Measurements from ENCODE around the gene DACH1. TPM values are rescaled to one million over a fixed set of nuclear protein-coding genes. Genes with fewer than 3 reads are reported as not detected.
"Not testable (repeated sequence)": the region's sequence is repeated elsewhere in the genome, so short reads cannot be mapped to it uniquely, and the experiment has no call there.

Gene DACH1
- total and polyA plus RNA-seq, 2 experiments from 2014 or later = 1.3 to 6.5 TPM

DNA sequence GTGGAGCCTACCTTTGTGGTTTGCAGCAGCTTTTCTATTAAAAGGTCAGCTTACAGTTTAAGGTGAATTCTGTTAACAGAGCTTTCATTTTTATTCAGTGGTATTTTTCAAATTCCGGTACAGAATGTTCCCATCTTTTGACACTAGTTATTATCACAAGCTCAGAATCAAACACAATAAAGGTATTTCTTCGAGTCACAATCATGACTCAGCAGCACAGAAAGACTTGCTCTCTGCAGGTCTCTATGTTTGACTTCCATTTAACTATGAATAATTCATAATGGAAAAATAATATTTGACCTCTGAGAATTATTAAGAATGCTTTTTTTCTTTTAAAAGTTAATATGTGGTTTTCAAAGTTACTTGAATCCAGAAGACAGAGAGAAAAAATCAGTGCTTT is 28.2 kb downstream of the DACH1 start:
- no peak overlapping the region for H3K4me2 ChIP-seq
- no peak for DNase-seq (ENCODE audit: low spot score)
- no peak for TF ChIP-seq EZH2phosphoT487 (IDR thresholded peaks at IDR 0.05; ENCODE audit: low read depth, severe bottlenecking, unreplicated experiment)
- TF ChIP-seq EZH2 (IDR thresholded peaks at IDR 0.05; ENCODE audit: borderline replicate concordance) = no peak
- TF ChIP-seq, protein P1, sequence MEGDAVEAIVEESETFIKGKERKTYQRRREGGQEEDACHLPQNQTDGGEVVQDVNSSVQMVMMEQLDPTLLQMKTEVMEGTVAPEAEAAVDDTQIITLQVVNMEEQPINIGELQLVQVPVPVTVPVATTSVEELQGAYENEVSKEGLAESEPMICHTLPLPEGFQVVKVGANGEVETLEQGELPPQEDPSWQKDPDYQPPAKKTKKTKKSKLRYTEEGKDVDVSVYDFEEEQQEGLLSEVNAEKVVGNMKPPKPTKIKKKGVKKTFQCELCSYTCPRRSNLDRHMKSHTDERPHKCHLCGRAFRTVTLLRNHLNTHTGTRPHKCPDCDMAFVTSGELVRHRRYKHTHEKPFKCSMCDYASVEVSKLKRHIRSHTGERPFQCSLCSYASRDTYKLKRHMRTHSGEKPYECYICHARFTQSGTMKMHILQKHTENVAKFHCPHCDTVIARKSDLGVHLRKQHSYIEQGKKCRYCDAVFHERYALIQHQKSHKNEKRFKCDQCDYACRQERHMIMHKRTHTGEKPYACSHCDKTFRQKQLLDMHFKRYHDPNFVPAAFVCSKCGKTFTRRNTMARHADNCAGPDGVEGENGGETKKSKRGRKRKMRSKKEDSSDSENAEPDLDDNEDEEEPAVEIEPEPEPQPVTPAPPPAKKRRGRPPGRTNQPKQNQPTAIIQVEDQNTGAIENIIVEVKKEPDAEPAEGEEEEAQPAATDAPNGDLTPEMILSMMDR (IDR thresholded peaks at IDR 0.05; ENCODE audit: poor library complexity) = no peak
- no peaks in the 10 kb centered on the region for H3K4me1 ChIP-seq (ENCODE audit: insufficient read depth)
- H4K20me1 ChIP-seq (ENCODE audit: insufficient read depth, poor library complexity, severe bottlenecking) = no peaks in the 10 kb centered on the region
- H3K4me3 ChIP-seq = no peak overlapping the region
- no peaks in the 10 kb centered on the region for H3K36me3 ChIP-seq (replicated peaks; ENCODE audit: insufficient read depth, low read depth)
- H3K9me2 ChIP-seq (replicated peaks; ENCODE audit: insufficient read depth) = no peaks in the 10 kb centered on the region
- H3K27ac ChIP-seq = no peak overlapping the region
- 80% methylated on average over 2 of the region's 2 CpGs for WGBS (ENCODE audit: low lambda C conversion rate, missing lambda C conversion rate)
- no peaks in the 10 kb centered on the region for H3K27me3 ChIP-seq
- H2AFZ ChIP-seq = no peak overlapping the region
- H3K79me2 ChIP-seq = no peaks in the 10 kb centered on the region
- no peaks in the 10 kb centered on the region for H3K9me3 ChIP-seq (ENCODE audit: low read depth)

DNA sequence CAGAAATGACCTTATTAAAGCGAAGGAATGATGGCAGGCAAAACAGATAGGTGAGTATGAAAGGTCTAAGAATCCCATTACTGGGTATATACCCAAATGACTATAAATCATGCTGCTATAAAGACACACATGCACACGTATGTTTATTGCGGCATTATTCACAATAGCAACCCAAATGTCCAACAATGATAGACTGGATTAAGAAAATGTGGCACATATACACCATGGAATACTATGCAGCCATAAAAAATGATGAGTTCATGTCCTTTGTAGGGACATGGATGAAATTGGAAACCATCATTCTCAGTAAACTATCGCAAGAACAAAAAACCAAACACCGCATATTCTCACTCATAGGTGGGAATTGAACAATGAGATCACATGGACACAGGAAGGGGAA is 29.4 kb downstream of the DACH1 start:
- 93% methylated on average over 3 of the region's 5 CpGs for WGBS (ENCODE audit: low lambda C conversion rate, missing lambda C conversion rate)
- H3K36me3 ChIP-seq (replicated peaks; ENCODE audit: insufficient read depth, low read depth); H3K9me3 ChIP-seq (ENCODE audit: low read depth): not testable (repeated sequence)

DNA sequence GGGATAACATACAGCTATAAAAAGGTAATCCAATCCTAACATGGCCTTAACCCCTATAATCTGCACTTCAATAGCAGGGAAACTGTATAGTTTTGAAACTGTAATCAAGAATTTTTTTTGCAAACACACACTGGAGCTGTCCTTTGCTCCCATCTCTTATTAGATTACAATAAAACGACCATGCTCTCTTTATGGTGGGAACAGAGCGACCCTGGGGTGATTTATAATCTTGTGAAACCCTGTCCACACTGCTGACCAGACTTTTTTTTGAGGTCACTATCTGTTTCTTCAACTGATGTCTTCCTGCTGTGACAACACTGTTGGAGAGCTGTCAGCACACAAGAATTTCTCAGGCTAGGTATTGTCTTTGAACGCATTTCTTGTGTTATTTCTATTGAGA is 35.3 kb downstream of the DACH1 start:
- Histone ChIP-seq H3K4me2 (no peak overlapping the region), H3K36me3 (replicated peaks; ENCODE audit: insufficient read depth, low read depth) (no peaks in the 10 kb centered on the region), H3K9me3 (ENCODE audit: low read depth) (no peaks in the 10 kb centered on the region), H4K20me1 (ENCODE audit: insufficient read depth, poor library complexity, severe bottlenecking) (no peaks in the 10 kb centered on the region), H3K79me2 (no peaks in the 10 kb centered on the region), H3K27ac (no peak overlapping the region), H2AFZ (no peak overlapping the region), H3K9me2 (replicated peaks; ENCODE audit: insufficient read depth) (no peaks in the 10 kb centered on the region), H3K4me1 (ENCODE audit: insufficient read depth) (no peaks in the 10 kb centered on the region), H3K4me3 (no peak overlapping the region), H3K27me3 (no peaks in the 10 kb centered on the region)
- no peak for DNase-seq (ENCODE audit: low spot score)
- TF ChIP-seq EZH2phosphoT487 (IDR thresholded peaks at IDR 0.05; ENCODE audit: low read depth, severe bottlenecking, unreplicated experiment) (no peak), EZH2 (IDR thresholded peaks at IDR 0.05; ENCODE audit: borderline replicate concordance) (no peak)
- TF ChIP-seq, protein P1 (IDR thresholded peaks at IDR 0.05; ENCODE audit: poor library complexity) = no peak
- WGBS (ENCODE audit: low lambda C conversion rate, missing lambda C conversion rate) = 35% methylated on average over 3 of the region's 3 CpGs

More for the DNA sequence above, 29.4 kb downstream of the DACH1 start:
- not testable (repeated sequence) for H3K4me2 ChIP-seq; H3K27ac ChIP-seq; DNase-seq (ENCODE audit: low spot score); H3K27me3 ChIP-seq; H3K4me1 ChIP-seq (ENCODE audit: insufficient read depth); H2AFZ ChIP-seq; H4K20me1 ChIP-seq (ENCODE audit: insufficient read depth, poor library complexity, severe bottlenecking); H3K4me3 ChIP-seq; H3K79me2 ChIP-seq; H3K9me2 ChIP-seq (replicated peaks; ENCODE audit: insufficient read depth)

DNA sequence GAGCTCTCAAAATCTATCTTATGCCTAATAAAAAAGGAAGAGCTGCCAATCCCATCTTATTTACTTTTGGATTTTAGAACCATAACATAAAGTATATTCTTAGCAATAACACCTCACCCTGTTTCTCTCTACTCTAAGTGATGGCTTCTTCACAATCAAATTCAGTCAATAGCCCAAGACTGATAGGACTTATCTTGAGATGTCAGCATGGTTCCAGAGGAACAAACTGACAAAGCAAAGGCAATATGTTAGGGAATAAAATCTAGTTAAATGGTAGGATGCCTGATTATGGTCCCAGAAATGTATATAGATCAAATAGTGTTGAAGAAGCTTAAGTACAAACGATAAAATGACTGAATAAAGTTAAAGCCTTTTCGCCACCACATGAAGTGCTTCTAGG is 36.3 kb downstream of the DACH1 start:
- Histone ChIP-seq H3K36me3 (replicated peaks; ENCODE audit: insufficient read depth, low read depth) (no peaks in the 10 kb centered on the region), H3K27me3 (no peaks in the 10 kb centered on the region), H3K27ac (no peak overlapping the region), H3K79me2 (no peaks in the 10 kb centered on the region), H4K20me1 (ENCODE audit: insufficient read depth, poor library complexity, severe bottlenecking) (no peaks in the 10 kb centered on the region), H2AFZ (no peak overlapping the region), H3K4me1 (ENCODE audit: insufficient read depth) (no peaks in the 10 kb centered on the region), H3K4me2 (no peak overlapping the region), H3K4me3 (no peak overlapping the region), H3K9me3 (ENCODE audit: low read depth) (no peaks in the 10 kb centered on the region), H3K9me2 (replicated peaks; ENCODE audit: insufficient read depth) (no peaks in the 10 kb centered on the region)
- DNase-seq (ENCODE audit: low spot score) = no peak
- no peak for TF ChIP-seq EZH2 (IDR thresholded peaks at IDR 0.05; ENCODE audit: borderline replicate concordance)
- no peak for TF ChIP-seq EZH2phosphoT487 (IDR thresholded peaks at IDR 0.05; ENCODE audit: low read depth, severe bottlenecking, unreplicated experiment)
- TF ChIP-seq, protein P1 (IDR thresholded peaks at IDR 0.05; ENCODE audit: poor library complexity) = no peak
- WGBS (ENCODE audit: low lambda C conversion rate, missing lambda C conversion rate) = 86% methylated on average over 2 of the region's 2 CpGs

Data from hepatocyte (in vitro differentiated cells).